Measurements from ENCODE around the gene ZNF320. TPM values are rescaled to one million over a fixed set of nuclear protein-coding genes. Genes with fewer than 3 reads are reported as not detected.
"Not testable (repeated sequence)": the region's sequence is repeated elsewhere in the genome, so short reads cannot be mapped to it uniquely, and the experiment has no call there.

The ZNF320 gene
- polyA plus RNA-seq, 3 donors = 1.6 to 4.4 (median 3.4) TPM

GRCh38 chr19:52936151-52936953, 38.9 kb upstream of the ZNF320 start:
- Histone ChIP-seq H3K4me2 (replicated peaks; ENCODE audit: extremely low read depth, low read length, poor library complexity, severe bottlenecking) (no peak overlapping the region), H3K27ac (ENCODE audit: low read depth in 1 of 2, low read length in 2 of 2) (peak overlapping the region in 1 of 2 donors; percentile 59), H3K27me3 (ENCODE audit: control insufficient read depth in 2 of 2, insufficient read depth in 2 of 2, low read length in 2 of 2) (no peaks in the 10 kb centered on the region), H3K4me1 (ENCODE audit: control insufficient read depth in 1 of 2, insufficient read depth in 2 of 2, low read length in 2 of 2) (peaks cover 30 to 42% of the 10 kb centered on the region in 2 donors), H2AFZ (ENCODE audit: insufficient read depth, low read depth, low read length, poor library complexity, severe bottlenecking) (no peak overlapping the region), H3K9me3 (replicated peaks in 1 of 2; ENCODE audit: control insufficient read depth in 1 of 2, insufficient read depth in 1 of 2, low read length in 2 of 2) (peaks cover 0 to 21% of the 10 kb centered on the region in 2 donors), H3K4me3 (replicated peaks in 1 of 3; ENCODE audit: low read depth in 2 of 3, low read length in 3 of 3) (no peak overlapping the region), H3K9ac (ENCODE audit: insufficient read depth, low read length, poor library complexity, severe bottlenecking) (peak overlapping the region; percentile 32), H3K36me3 (replicated peaks in 1 of 2; ENCODE audit: control insufficient read depth in 1 of 2, insufficient read depth in 2 of 2, low read length in 2 of 2) (peaks cover 0 to 6% of the 10 kb centered on the region in 2 donors), H3K79me2 (ENCODE audit: insufficient read depth, low read length) (peaks cover 69% of the 10 kb centered on the region), H4K20me1 (ENCODE audit: insufficient read depth, low read length) (no peaks in the 10 kb centered on the region)
- DNase-seq = peak; percentile 15 to 41 (median 30)
- intact Hi-C loops (cut with micrococcal nuclease) = no loop called here
- no peak for TF ChIP-seq CTCF (IDR thresholded peaks at IDR 0.05)
- peaks cover 0 to 36% (median 19%) of the 10 kb centered on the region in 7 donors for H3K9me3 Mint-ChIP-seq
- WGBS (ENCODE audit: insufficient coverage) = 0% methylated on average over 7 of the region's 12 CpGs
- peaks cover 6 to 45% of the 10 kb centered on the region in 2 donors for H3K36me3 Mint-ChIP-seq
- peak overlapping the region in 6 of 7 donors; percentile 12 to 73 (median 56) for H3K27ac Mint-ChIP-seq
- peaks cover 0 to 4% (median 1%) of the 10 kb centered on the region in 3 donors for H3K27me3 Mint-ChIP-seq (ENCODE audit: low read depth in 3 of 3)
- peaks cover 49% of the 10 kb centered on the region for H3K4me1 Mint-ChIP-seq
- no peak overlapping the region for H3K4me3 Mint-ChIP-seq

GRCh38 chr19:52935434-52935833, 38.0 kb upstream of the ZNF320 start:
- DNase-seq = peak; percentile 7 to 20 (median 14)
- H4K20me1 ChIP-seq (ENCODE audit: insufficient read depth, low read length) = no peaks in the 10 kb centered on the region
- intact Hi-C loops (cut with micrococcal nuclease) = no loop called here
- H3K4me2 ChIP-seq (replicated peaks; ENCODE audit: extremely low read depth, low read length, poor library complexity, severe bottlenecking) = no peak overlapping the region
- H3K27ac Mint-ChIP-seq = peak overlapping the region in 1 of 7 donors; percentile 60
- no peak overlapping the region for H3K4me3 Mint-ChIP-seq
- H3K36me3 ChIP-seq (replicated peaks in 1 of 2; ENCODE audit: control insufficient read depth in 1 of 2, insufficient read depth in 2 of 2, low read length in 2 of 2) = peaks cover 0 to 6% of the 10 kb centered on the region in 2 donors
- H3K27ac ChIP-seq (ENCODE audit: low read depth in 1 of 2, low read length in 2 of 2) = peak overlapping the region in 1 of 2 donors; percentile 20
- no peak for TF ChIP-seq CTCF (IDR thresholded peaks at IDR 0.05)
- no peak overlapping the region for H3K4me3 ChIP-seq (replicated peaks in 1 of 3; ENCODE audit: low read depth in 2 of 3, low read length in 3 of 3)
- no peak overlapping the region for H3K9ac ChIP-seq (ENCODE audit: insufficient read depth, low read length, poor library complexity, severe bottlenecking)
- H3K36me3 Mint-ChIP-seq = peaks cover 6 to 45% of the 10 kb centered on the region in 2 donors
- H3K4me1 Mint-ChIP-seq = peaks cover 42% of the 10 kb centered on the region
- no peaks in the 10 kb centered on the region for H3K27me3 ChIP-seq (ENCODE audit: control insufficient read depth in 2 of 2, insufficient read depth in 2 of 2, low read length in 2 of 2)
- peaks cover 0 to 2% (median 0%) of the 10 kb centered on the region in 3 donors for H3K27me3 Mint-ChIP-seq (ENCODE audit: low read depth in 3 of 3)
- peaks cover 61% of the 10 kb centered on the region for H3K79me2 ChIP-seq (ENCODE audit: insufficient read depth, low read length)
- H3K9me3 Mint-ChIP-seq = peaks cover 0 to 42% (median 22%) of the 10 kb centered on the region in 7 donors
- WGBS (ENCODE audit: insufficient coverage) = 85% methylated on average over 2 of the region's 8 CpGs
- no peak overlapping the region for H2AFZ ChIP-seq (ENCODE audit: insufficient read depth, low read depth, low read length, poor library complexity, severe bottlenecking)
- H3K9me3 ChIP-seq (replicated peaks in 1 of 2; ENCODE audit: control insufficient read depth in 1 of 2, insufficient read depth in 1 of 2, low read length in 2 of 2) = peaks cover 0 to 21% of the 10 kb centered on the region in 2 donors
- H3K4me1 ChIP-seq (ENCODE audit: control insufficient read depth in 1 of 2, insufficient read depth in 2 of 2, low read length in 2 of 2) = peaks cover 27 to 36% of the 10 kb centered on the region in 2 donors

- H3K27ac Mint-ChIP-seq = peak overlapping the region in 6 of 7 donors; percentile 70 to 93 (median 82)
These were observed 27.2 kb upstream of the ZNF320 start for GRCh38 chr19:52924641-52925040.

More at GRCh38 chr19:52924641-52925040, 27.2 kb upstream of the ZNF320 start:
- H3K36me3 Mint-ChIP-seq = peaks cover 23 to 29% of the 10 kb centered on the region in 2 donors
- H3K9me3 Mint-ChIP-seq; H4K20me1 ChIP-seq (ENCODE audit: insufficient read depth, low read length); H3K9ac ChIP-seq (ENCODE audit: insufficient read depth, low read length, poor library complexity, severe bottlenecking); H3K4me3 Mint-ChIP-seq; H3K27me3 Mint-ChIP-seq (ENCODE audit: low read depth in 3 of 3); H2AFZ ChIP-seq (ENCODE audit: insufficient read depth, low read depth, low read length, poor library complexity, severe bottlenecking); H3K9me3 ChIP-seq (replicated peaks in 1 of 2; ENCODE audit: control insufficient read depth in 1 of 2, insufficient read depth in 1 of 2, low read length in 2 of 2); H3K27me3 ChIP-seq (ENCODE audit: control insufficient read depth in 2 of 2, insufficient read depth in 2 of 2, low read length in 2 of 2): not testable (repeated sequence)
- intact Hi-C loops (cut with micrococcal nuclease) = loop anchor here in 1 of 2 donors (5.0 to 10.0 kb wide), 2 partner anchors 38 to 270 kb away; partner anchors contain the start of genes ZNF665 and ZNF816
- peaks cover 34% of the 10 kb centered on the region for H3K4me1 Mint-ChIP-seq
- DNase-seq = peak; percentile 12 to 39 (median 25)
- peaks cover 22% of the 10 kb centered on the region for H3K79me2 ChIP-seq (ENCODE audit: insufficient read depth, low read length)
- H3K36me3 ChIP-seq (replicated peaks in 1 of 2; ENCODE audit: control insufficient read depth in 1 of 2, insufficient read depth in 2 of 2, low read length in 2 of 2) = peaks cover 8 to 21% of the 10 kb centered on the region in 2 donors
- 27% methylated on average over 1 of the region's 9 CpGs for WGBS (ENCODE audit: insufficient coverage)
- peak overlapping the region in 1 of 3 experiments; percentile 87 for H3K4me3 ChIP-seq (replicated peaks in 1 of 3; ENCODE audit: low read depth in 2 of 3, low read length in 3 of 3)
- peak overlapping the region in 1 of 2 donors; percentile 83 for H3K27ac ChIP-seq (ENCODE audit: low read depth in 1 of 2, low read length in 2 of 2)
- peaks cover 24 to 29% of the 10 kb centered on the region in 2 donors for H3K4me1 ChIP-seq (ENCODE audit: control insufficient read depth in 1 of 2, insufficient read depth in 2 of 2, low read length in 2 of 2)
- H3K4me2 ChIP-seq (replicated peaks; ENCODE audit: extremely low read depth, low read length, poor library complexity, severe bottlenecking) = peak overlapping the region; percentile 94

All from CD14-positive monocyte (primary cell).